Tibial artery (tissue), 4 donors: ENCODE data around the gene KCTD19.
A peak's percentile ranks its signal among the peaks of the same experiment; 100 is the strongest.
"Not testable (repeated sequence)": the region's sequence is repeated elsewhere in the genome, so short reads cannot be mapped to it uniquely, and the experiment has no call there.

Experiments
- DNase-seq, 2 donors: peaks; one replicate each; pipeline ENCODE4 v3.0.0-alpha.2; 2019
- H3K27ac ChIP-seq, 2 donors: fragments of 200-600 bp; sonication (generic) in 1 of 2; 1 replicate in 1 of 2; 2 replicates in 1 of 2; pipeline ENCODE4 v1.5.1; 2018 to 2019; ENCODE audit warnings: mild to moderate bottlenecking in 1 of 2
- H3K27me3 ChIP-seq, 2 donors: fragments of 200-600 bp; sonication (generic) in 1 of 2; one replicate each; pipeline versions ENCODE4 v1.5.1 to v1.6.0; 2016 to 2019
- H3K36me3 ChIP-seq, 3 donors: fragments of 200-600 bp; sonication (generic) in 2 of 3; one replicate each; pipeline ENCODE4 v1.5.1; 2016 to 2019; ENCODE audit warnings: mild to moderate bottlenecking in 2 of 3
- H3K4me1 ChIP-seq, 4 donors: fragments of 200-600 bp; sonication (generic) in 2 of 4; 1 replicate in 3 of 4; 2 replicates in 1 of 4; pipeline ENCODE4 v1.5.1; 2016 to 2019
- H3K4me3 ChIP-seq, 2 donors: fragments of 200-600 bp; sonication (generic) in 1 of 2; 1 replicate in 1 of 2; 2 replicates in 1 of 2; pipeline ENCODE4 v1.5.1; 2018 to 2019; ENCODE audit warnings: mild to moderate bottlenecking in 2 of 2
- H3K9me3 ChIP-seq, 3 donors: fragments of 200-600 bp; sonication (generic) in 1 of 3; one replicate each; pipeline ENCODE4 v1.5.1; 2016 to 2019
- CTCF ChIP-seq, 2 experiments: fragments of 200-600 bp in 1 of 2; fragments of 450-650 bp in 1 of 2; IDR thresholded peaks; one replicate each; pipeline ENCODE4 v1.5.1; 2017 to 2019; ENCODE audit warnings: antibody characterized with exemption in 2 of 2, mild to moderate bottlenecking in 1 of 2, moderate library complexity in 1 of 2
- intact Hi-C: fragments of 100-400 bp; cut with DNase I; formaldehyde crosslinking; loops from one replicate; pipeline ENCODE4 v1.15.0; 2023; ENCODE audit warnings: low total_unique reads

Gene KCTD19

GRCh38 chr16:67326472-67327309 is at the start of gene KCTD19, which contains the start of gene LRRC36:
Gene KCTD19, minus strand, starts transcription at chr16:67326741. Its CDS starts 34 bp downstream, at chr16:67326707.
Gene LRRC36, plus strand, starts transcription at chr16:67326815. Its CDS starts 48 bp downstream, at chr16:67326863.
- no peak for TF ChIP-seq CTCF (IDR thresholded peaks at IDR 0.05)
- peak within 1 kb of the TSS; percentile 34 to 40 for H3K4me3 ChIP-seq
- no peaks in the 10 kb centered on the region for H3K36me3 ChIP-seq
- DNase-seq, result peak; percentile 34 to 69
- intact Hi-C loops, result no loop called here
- peaks cover 0 to 25% of the 10 kb centered on the region in 2 donors for H3K27me3 ChIP-seq
- H3K9me3 ChIP-seq, result no peaks in the 10 kb centered on the region
- H3K4me1 ChIP-seq, result peaks cover 0 to 11% (median 8%) of the 10 kb centered on the region in 4 donors
- H3K27ac ChIP-seq, result no peak within 1 kb of the TSS

GRCh38 chr16:67376012-67376411 is 49.5 kb upstream of the KCTD19 start:
- H3K9me3 ChIP-seq, intact Hi-C loops, H3K36me3 ChIP-seq, H3K4me1 ChIP-seq, H3K27me3 ChIP-seq, DNase-seq, H3K4me3 ChIP-seq, H3K27ac ChIP-seq: not testable (repeated sequence)

GRCh38 chr16:67372664-67373063 is 46.1 kb upstream of the KCTD19 start:
- DNase-seq, result no peak
- intact Hi-C loops, result no loop called here

GRCh38 chr16:67370661-67371060 is 44.1 kb upstream of the KCTD19 start:
- intact Hi-C loops, result no loop called here
- DNase-seq, result no peak
- Histone ChIP-seq H3K4me3 (no peak overlapping the region), H3K27ac (no peak overlapping the region), H3K27me3 (peaks cover 0 to 7% of the 10 kb centered on the region in 2 donors), H3K9me3 (no peaks in the 10 kb centered on the region), H3K36me3 (no peaks in the 10 kb centered on the region), H3K4me1 (no peaks in the 10 kb centered on the region)
- no peak for TF ChIP-seq CTCF (IDR thresholded peaks at IDR 0.05)

More at GRCh38 chr16:67372664-67373063, 46.1 kb upstream of the KCTD19 start:
- no peak overlapping the region for H3K27ac ChIP-seq
- no peaks in the 10 kb centered on the region for H3K9me3 ChIP-seq
- H3K4me3 ChIP-seq, result no peak overlapping the region
- H3K4me1 ChIP-seq, result no peaks in the 10 kb centered on the region
- peak; percentile 21 to 46 for TF ChIP-seq CTCF (IDR thresholded peaks at IDR 0.05)
- no peaks in the 10 kb centered on the region for H3K36me3 ChIP-seq
- H3K27me3 ChIP-seq, result peaks cover 0 to 7% of the 10 kb centered on the region in 2 donors

- H3K4me1 ChIP-seq, result no peaks in the 10 kb centered on the region
- no peak for TF ChIP-seq CTCF (IDR thresholded peaks at IDR 0.05)
- no peak overlapping the region for H3K27ac ChIP-seq
- H3K4me3 ChIP-seq, result no peak overlapping the region
- DNase-seq, result no peak
- intact Hi-C loops, result no loop called here
- peaks cover 0 to 3% of the 10 kb centered on the region in 2 donors for H3K27me3 ChIP-seq
- no peaks in the 10 kb centered on the region for H3K9me3 ChIP-seq
- H3K36me3 ChIP-seq, result no peaks in the 10 kb centered on the region
Observed at GRCh38 chr16:67364600-67365235, 38.2 kb upstream of the KCTD19 start.

- intact Hi-C loops, result no loop called here
- Histone ChIP-seq H3K9me3 (no peaks in the 10 kb centered on the region), H3K27me3 (peaks cover 0 to 7% of the 10 kb centered on the region in 2 donors), H3K27ac (no peak overlapping the region), H3K4me3 (no peak overlapping the region), H3K36me3 (no peaks in the 10 kb centered on the region), H3K4me1 (no peaks in the 10 kb centered on the region)
- TF ChIP-seq CTCF (IDR thresholded peaks at IDR 0.05), result no peak
- no peak for DNase-seq
Observed at GRCh38 chr16:67361038-67361437, 34.5 kb upstream of the KCTD19 start.

- H3K4me1 ChIP-seq, DNase-seq, H3K27ac ChIP-seq, H3K36me3 ChIP-seq, intact Hi-C loops, H3K4me3 ChIP-seq, H3K9me3 ChIP-seq, H3K27me3 ChIP-seq: not testable (repeated sequence)
Observed at GRCh38 chr16:67359540-67360269, 33.2 kb upstream of the KCTD19 start.
